Motor neuron (in vitro differentiated cells): Measurements from ENCODE around the gene BTG1. TPM values are rescaled to one million over a fixed set of nuclear protein-coding genes. Genes with fewer than 3 reads are reported as not detected.
"Not testable (repeated sequence)": the region's sequence is repeated elsewhere in the genome, so short reads cannot be mapped to it uniquely, and the experiment has no call there.

Experiments
- ATAC-seq, 8 experiments: fragments of 200-7000 bp; cut with Tn5 transposase; replicated peaks in 6 of 8; 2 replicates each; pipeline ENCODE4 v1.8.0; 2021; ENCODE audit warnings: mild to moderate bottlenecking in 8 of 8, moderate library complexity in 8 of 8
- H3K27ac ChIP-seq, 2 donors: fragments of 250-450 bp; sonication (Bioruptor Pico); 2 replicates each; pipeline ENCODE4 v1.9.0; 2021; ENCODE audit warnings: antibody characterized with exemption in 2 of 2, mild to moderate bottlenecking in 2 of 2, moderate library complexity in 1 of 2
- H3K4me1 ChIP-seq, 2 donors: fragments of 250-450 bp; sonication (Bioruptor Pico); replicated peaks in 1 of 2; 2 replicates each; pipeline ENCODE4 v1.6.1; 2021; ENCODE audit warnings: antibody characterized with exemption in 2 of 2, mild to moderate bottlenecking in 2 of 2, moderate library complexity in 1 of 2
- H3K4me3 ChIP-seq, 5 donors: fragments of 250-450 bp; sonication (Bioruptor Pico); 2 replicates each; pipeline ENCODE4 v1.9.0; 2021; ENCODE audit warnings: antibody characterized with exemption in 5 of 5, mild to moderate bottlenecking in 5 of 5, moderate library complexity in 4 of 5
- WGBS, 10 experiments: fragments of 450-650 bp; shearing (Covaris generic); methylation state at CpG; one replicate each; pipeline ENCODE4 v1.0.0; 2022; 5-methylcytosine and 5-hydroxymethylcytosine counted together
- in situ Hi-C, 9 experiments: fragments of 400-800 bp; cut with MboI; loops; one replicate each; pipeline ENCODE4 v1.15.0; 2021; ENCODE audit warnings: low sequenced_read_pairs in 9 of 9, low pct_unique_long_range_greater_than_20kb in 2 of 9; ENCODE audit not compliant: unreplicated experiment in 9 of 9
- total RNA-seq, 8 experiments: library from RNA; unstranded; fragments of 300-600 nt; gene quantifications; 2 replicates each; pipeline versions ENCODE4 v1.2.3 to v1.2.4, GENCODE V29; 2022

BTG1 gene
- total RNA-seq, 8 experiments from 2014 or later: 33.1 to 161 (median 68.2) TPM

DNA sequence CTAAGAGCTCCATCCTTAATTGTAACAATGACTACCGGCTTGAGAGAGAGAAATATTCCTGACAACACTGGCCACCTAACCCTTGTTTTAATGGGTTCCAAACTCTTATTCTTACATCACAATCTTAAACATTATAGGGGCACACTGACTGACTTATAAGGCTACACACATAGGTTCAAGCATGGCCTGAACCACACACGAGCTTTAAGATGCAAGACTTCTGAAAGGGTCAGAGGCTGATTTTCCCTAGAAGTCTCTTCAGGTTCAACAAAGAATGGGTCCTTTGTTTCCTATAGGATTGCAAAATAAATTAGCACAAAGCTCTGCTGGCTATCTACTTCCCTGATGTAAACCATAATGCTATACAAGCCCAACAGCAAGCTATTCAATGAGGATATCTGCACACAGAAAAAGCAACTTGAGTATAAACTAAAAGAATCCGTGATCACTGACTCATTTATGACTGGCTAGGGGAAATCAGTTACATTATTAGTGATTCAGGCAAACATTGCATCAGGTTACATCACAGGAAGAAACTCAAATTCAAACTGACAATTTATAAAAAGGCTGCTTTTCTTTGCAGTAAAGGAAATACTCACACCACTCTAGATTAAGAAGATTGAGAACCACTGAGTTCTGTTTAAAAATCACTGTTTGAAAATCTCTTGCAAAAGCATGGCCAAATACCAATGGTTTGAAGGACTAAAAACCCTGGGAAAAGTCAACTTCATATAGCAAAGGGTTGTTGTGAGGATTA, 8.5 kb downstream of the BTG1 start:
- H3K27ac ChIP-seq: peak overlapping the region; percentile 86 to 94
- peak in 5 of 8 experiments; percentile 48 to 79 (median 64) for ATAC-seq
- peaks cover 44 to 46% of the 10 kb centered on the region in 2 donors for H3K4me1 ChIP-seq
- in situ Hi-C loops: loop anchor here in 7 of 9 experiments (10.0 to 25.0 kb wide), 5 partner anchors 322 to 750 kb away; no protein-coding TSS in a partner anchor
- 0 to 82% (median 40%) methylated on average over 1 to 3 of the region's 3 CpGs; no CpG with 5 or more reads in 1 of the 10 experiments for WGBS, 10 experiments
- peak overlapping the region; percentile 54 to 79 (median 76) for H3K4me3 ChIP-seq

DNA sequence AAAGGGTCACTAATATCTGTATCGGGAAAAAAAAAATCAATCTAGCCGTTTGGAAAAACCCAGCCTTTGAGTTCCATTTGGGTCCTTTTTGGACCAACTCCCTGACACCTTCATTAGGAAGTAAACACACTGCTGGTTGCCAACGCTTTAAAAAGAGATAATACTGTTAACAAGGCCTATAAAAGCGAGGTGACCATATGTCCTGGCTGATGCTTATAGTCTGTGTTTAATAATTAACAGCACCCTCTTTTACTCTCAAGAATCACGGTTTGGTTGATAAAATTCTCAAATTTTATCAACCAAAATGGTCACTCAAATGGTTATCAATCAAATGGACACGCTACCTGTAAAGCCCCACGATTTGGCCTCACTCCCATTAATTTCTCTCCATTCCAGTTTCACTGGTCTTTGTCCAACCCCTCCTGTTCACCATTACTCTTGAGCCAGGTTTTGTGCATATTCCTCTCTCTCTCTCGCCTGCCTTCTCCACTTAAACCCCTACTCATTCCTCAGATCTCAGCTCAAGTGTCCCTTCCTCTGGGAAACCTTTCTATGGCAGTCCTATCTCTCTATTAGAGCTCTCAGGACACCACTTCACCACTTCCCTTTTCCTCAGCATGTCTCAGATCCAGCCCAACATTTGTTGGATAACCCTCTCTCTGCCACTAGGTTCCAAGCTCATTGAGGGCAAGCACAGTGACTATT, 9.5 kb downstream of the BTG1 start:
- ATAC-seq: peak in 1 of 8 experiments; percentile 15
- Histone ChIP-seq H3K4me3 (peak overlapping the region; percentile 54 to 79 (median 76)), H3K4me1 (peaks cover 53 to 56% of the 10 kb centered on the region in 2 donors), H3K27ac (peak overlapping the region; percentile 86 to 94)
- 18 to 93% (median 81%) methylated on average over 4 to 8 of the region's 8 CpGs; no CpG with 5 or more reads in 1 of the 10 experiments for WGBS, 10 experiments
- in situ Hi-C loops: loop anchor here in 7 of 9 experiments (10.0 to 25.0 kb wide), 5 partner anchors 321 to 749 kb away; no protein-coding TSS in a partner anchor

DNA sequence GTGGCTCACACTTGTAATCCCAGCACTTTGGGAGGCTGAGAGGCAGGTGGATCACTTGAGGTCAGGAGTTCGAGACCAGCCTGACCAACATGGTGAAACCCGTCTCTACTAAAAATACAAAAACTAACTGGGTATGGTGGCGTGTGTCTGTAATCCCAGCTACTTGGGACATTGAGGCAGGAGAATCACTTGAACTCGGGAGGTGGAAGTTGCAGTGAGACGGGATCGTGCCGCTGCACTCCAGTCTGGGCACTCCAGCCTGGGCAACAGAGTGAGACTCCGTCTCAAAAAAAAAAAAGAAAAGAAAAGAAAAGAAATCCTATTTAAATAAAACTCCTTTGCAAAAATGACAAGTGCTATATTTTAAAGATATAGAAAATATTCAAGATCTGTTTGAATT, 10.1 kb downstream of the BTG1 start:
- 60 to 97% (median 81%) methylated on average over 1 to 6 of the region's 8 CpGs; no CpG with 5 or more reads in 2 of the 10 experiments for WGBS, 10 experiments
- Histone ChIP-seq H3K4me1 (peaks cover 60 to 62% of the 10 kb centered on the region in 2 donors), H3K27ac (peak overlapping the region in 1 of 2 donors; percentile 94), H3K4me3 (peak overlapping the region in 4 of 5 donors; percentile 54 to 79 (median 70))
- in situ Hi-C loops: loop anchor here in 7 of 9 experiments (10.0 to 25.0 kb wide), 5 partner anchors 321 to 748 kb away; no protein-coding TSS in a partner anchor
- ATAC-seq: not testable (repeated sequence)

DNA sequence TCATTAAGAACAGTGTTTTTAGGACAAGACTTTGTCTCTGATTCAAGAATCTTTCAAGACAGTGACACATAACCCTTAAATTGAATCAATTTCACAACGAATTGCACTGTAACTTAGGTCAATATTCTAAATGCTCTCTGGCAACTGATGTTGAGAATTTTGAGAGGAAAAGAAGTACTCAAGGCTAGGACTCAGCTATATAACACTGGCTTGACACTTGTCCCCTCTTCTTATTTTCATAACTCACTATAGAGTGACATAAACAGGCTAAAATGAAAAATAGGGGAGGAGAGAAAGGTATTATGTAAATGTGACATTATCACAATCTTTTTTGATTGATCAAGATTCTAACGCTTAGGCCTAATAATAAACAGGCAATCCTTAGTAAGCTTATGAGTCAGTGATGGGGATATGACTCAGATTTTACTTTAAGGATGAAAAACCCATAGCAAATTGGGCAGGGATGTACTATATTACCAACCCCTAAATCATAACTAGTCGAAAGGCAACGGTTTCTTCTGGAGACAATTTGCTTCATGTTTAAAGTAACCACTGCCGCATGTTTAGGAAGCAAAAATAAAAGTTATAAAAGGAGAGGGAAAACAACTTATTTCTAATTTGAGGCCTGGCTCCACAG, 10.9 kb downstream of the BTG1 start:
- peak overlapping the region; percentile 25 to 48 for H3K27ac ChIP-seq
- H3K4me1 ChIP-seq: peaks cover 66 to 70% of the 10 kb centered on the region in 2 donors
- WGBS, 10 experiments: 0 to 54% (median 32%) methylated on average over 2 to 5 of the region's 5 CpGs
- ATAC-seq: peak in 7 of 8 experiments; percentile 5 to 52 (median 45)
- in situ Hi-C loops: loop anchor here in 7 of 9 experiments (10.0 to 25.0 kb wide), 5 partner anchors 320 to 747 kb away; no protein-coding TSS in a partner anchor
- peak overlapping the region; percentile 1 to 79 (median 8) for H3K4me3 ChIP-seq

DNA sequence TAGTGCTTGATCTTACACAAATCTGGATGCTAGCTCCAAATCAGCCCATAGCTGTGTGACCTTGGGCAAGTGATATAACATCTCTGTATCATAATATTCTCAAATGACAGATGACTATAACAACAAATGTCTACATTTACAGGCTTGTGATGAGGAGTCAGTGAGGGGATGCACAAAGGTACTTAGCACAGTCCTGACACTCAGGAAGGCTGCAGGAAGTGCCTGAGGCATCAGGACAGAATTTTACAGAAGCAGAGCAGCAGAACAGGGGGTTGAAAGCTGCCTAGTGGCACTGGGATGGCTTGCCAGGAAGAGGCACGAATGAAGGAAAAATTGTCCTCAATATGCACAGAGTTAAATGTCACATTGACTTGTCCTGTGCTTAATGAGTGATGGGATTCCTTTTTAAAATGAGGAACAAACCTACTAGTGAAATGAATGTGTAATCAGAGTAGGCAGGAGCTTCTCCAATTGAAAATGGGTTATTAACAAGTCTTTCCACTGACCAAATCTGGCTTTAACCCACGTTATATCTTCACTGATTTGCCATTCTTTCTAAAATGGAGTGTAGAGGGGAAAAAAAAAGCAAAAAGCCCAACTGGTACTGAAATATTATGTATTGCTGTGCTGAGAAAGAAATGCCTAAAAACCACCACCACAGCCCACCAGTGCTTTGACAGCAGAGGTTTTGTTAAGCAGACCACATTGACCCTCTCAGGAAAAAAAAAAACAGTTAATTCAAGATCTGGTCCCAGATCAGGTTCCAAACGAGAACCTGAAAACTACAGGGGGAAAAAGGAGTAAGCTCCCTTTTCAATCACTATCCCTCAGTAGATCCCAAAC, 11.6 kb downstream of the BTG1 start:
- in situ Hi-C loops: loop anchor here in 7 of 9 experiments (10.0 to 25.0 kb wide), 5 partner anchors 319 to 747 kb away; no protein-coding TSS in a partner anchor
- WGBS, 10 experiments: 25 to 76% (median 41%) methylated on average over 1 to 3 of the region's 3 CpGs
- Histone ChIP-seq H3K4me1 (peaks cover 66 to 71% of the 10 kb centered on the region in 2 donors), H3K4me3 (peak overlapping the region; percentile 1 to 79 (median 8)), H3K27ac (peak overlapping the region; percentile 25 to 48)
- ATAC-seq: peak in 3 of 8 experiments; percentile 10 to 28 (median 13)

DNA sequence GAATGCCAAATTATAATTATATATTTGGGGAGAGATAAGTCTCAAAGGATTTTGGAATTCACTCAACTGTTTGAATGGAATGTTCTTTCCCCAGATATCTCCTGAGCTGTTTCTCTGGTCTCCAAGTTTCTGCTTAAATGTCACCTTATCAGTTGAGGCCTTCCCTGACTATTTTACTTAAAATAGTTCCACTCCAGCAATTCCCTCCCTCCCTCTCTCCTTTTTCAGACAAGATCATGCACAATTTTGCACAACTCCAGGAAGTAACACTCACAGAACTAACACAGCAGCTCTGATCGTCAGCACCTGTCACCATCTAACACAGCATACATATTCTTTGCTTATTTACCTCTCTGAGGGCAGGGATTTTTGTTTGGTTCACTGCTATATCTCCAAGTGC, 12.5 kb downstream of the BTG1 start:
- ATAC-seq: peak in 1 of 8 experiments; percentile 10
- peaks cover 66 to 71% of the 10 kb centered on the region in 2 donors for H3K4me1 ChIP-seq
- peak overlapping the region in 1 of 2 donors; percentile 5 for H3K27ac ChIP-seq
- WGBS, 10 experiments: no CpG with 5 or more reads among the region's 1 CpG
- in situ Hi-C loops: loop anchor here in 7 of 9 experiments (10.0 to 25.0 kb wide), 5 partner anchors 318 to 746 kb away; no protein-coding TSS in a partner anchor
- no peak overlapping the region for H3K4me3 ChIP-seq

DNA sequence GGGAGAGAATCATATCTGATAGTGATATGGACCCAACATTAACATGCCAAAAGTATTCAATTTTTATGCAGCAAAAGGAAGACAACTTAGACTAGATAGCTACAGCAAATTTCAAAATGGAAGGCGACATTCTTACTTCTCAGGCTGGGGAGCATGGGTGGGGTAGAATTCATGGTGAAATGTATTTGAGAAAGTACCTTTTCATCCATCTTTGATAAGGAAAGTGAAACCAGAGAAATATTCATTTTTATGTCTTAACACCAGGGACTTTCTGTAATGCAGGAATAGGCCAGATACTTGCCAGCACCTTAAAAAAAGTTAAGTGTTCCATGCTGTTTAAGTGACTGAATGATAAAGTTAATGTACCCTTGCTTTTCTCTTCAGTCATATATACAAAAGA, 13.4 kb downstream of the BTG1 start:
- H3K27ac ChIP-seq: no peak overlapping the region
- ATAC-seq: no peak
- in situ Hi-C loops: loop anchor here in 7 of 9 experiments (10.0 to 25.0 kb wide), 5 partner anchors 317 to 745 kb away; no protein-coding TSS in a partner anchor
- no peak overlapping the region for H3K4me3 ChIP-seq
- 80 to 100% (median 100%) methylated on average over 1 of the region's 1 CpG; no CpG with 5 or more reads in 1 of the 10 experiments for WGBS, 10 experiments
- peaks cover 66 to 71% of the 10 kb centered on the region in 2 donors for H3K4me1 ChIP-seq

DNA sequence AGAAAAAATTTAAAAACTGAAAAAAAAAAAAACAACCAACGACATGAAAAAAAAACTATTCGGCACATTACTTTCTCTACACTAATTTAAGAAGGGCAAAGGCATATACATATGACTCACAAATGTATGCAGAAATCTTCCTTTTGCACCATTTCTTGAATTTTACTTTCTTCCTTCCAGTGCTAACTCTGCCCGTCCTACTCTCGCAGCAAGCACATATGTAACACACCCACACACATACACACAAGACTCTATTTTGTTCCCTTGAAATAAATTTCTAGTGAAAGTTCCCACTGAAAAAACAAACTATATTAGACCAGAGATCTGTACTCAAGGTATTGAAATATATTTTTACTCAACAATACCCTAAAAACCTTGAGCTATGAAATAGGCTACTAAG, 14.6 kb downstream of the BTG1 start:
- 0 to 100% (median 82%) methylated on average over 1 to 4 of the region's 4 CpGs for WGBS, 10 experiments
- no peak overlapping the region for H3K4me3 ChIP-seq
- peak in 3 of 8 experiments; percentile 11 to 73 (median 20) for ATAC-seq
- H3K4me1 ChIP-seq: peaks cover 60 to 64% of the 10 kb centered on the region in 2 donors
- in situ Hi-C loops: loop anchor here in 7 of 9 experiments (10.0 to 25.0 kb wide), 5 partner anchors 316 to 744 kb away; no protein-coding TSS in a partner anchor
- H3K27ac ChIP-seq: no peak overlapping the region

DNA sequence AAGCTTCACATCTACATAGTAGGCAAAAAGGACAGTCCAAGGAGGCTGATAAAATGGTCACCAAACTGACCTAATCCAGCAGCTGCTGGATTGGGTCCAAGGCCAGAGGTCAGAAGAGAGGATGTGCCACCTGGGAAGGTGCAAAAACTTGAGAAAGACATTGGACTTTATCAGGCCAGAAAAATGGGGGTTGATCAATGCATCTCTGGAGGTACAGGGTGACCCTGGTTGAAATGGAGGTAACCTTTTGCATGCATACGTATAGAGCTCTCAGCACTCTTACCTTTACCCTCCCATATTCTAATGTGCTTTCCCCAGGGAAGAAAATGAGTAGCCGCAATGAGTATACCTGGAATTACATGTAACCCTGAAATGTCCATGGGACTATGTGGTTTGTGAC, 16.0 kb downstream of the BTG1 start:
- Histone ChIP-seq H3K27ac (no peak overlapping the region), H3K4me3 (no peak overlapping the region), H3K4me1 (peaks cover 47 to 53% of the 10 kb centered on the region in 2 donors)
- in situ Hi-C loops: loop anchor here in 7 of 9 experiments (10.0 to 25.0 kb wide), 5 partner anchors 315 to 742 kb away; no protein-coding TSS in a partner anchor
- ATAC-seq: no peak
- WGBS, 10 experiments: 80 to 100% (median 86%) methylated on average over 1 to 2 of the region's 2 CpGs; no CpG with 5 or more reads in 3 of the 10 experiments

DNA sequence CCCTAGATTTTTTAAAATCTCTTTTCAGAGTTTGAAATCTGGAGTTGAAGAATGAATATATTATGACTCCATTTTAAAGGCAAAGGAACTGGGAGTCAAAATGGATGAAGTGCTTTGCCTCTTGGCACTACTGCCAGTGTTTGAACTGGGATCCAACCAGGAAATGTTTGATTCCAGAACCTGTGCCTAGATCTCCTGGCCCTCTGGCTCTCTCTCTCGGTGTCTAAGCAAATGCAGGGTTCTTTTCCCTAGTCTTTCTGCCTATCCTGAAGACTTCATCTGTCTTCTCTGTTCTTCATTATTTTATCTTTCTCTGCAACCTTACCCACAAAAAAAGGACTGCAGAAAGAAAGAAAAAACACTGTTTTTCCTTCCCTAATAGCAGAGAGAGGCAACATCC, 17.0 kb downstream of the BTG1 start:
- Histone ChIP-seq H3K4me1 (peaks cover 37 to 43% of the 10 kb centered on the region in 2 donors), H3K4me3 (no peak overlapping the region), H3K27ac (no peak overlapping the region)
- in situ Hi-C loops: loop anchor here in 7 of 9 experiments (25.0 kb wide), 4 partner anchors 316 to 741 kb away; no protein-coding TSS in a partner anchor
- 67 to 100% (median 88%) methylated on average over 1 of the region's 1 CpG; no CpG with 5 or more reads in 1 of the 10 experiments for WGBS, 10 experiments
- ATAC-seq: no peak

DNA sequence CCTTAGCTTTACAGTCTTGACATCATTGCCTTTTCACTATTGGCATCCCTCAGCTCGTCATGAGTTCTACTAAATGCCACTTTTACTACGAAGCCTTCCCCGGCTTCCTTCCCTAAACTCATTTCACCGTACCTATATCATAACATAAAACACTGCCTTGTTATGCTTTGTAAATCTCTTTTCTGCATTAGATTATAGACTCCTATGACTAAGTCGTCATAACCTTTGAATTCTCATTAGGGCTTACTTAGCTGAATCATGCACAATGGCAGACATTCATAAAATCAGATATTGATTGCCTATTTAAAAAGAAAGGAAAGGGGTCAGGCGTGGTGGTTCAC, 21.0 kb downstream of the BTG1 start:
- in situ Hi-C loops: loop anchor here in 7 of 9 experiments (25.0 kb wide), 4 partner anchors 312 to 737 kb away; no protein-coding TSS in a partner anchor
- WGBS, 10 experiments: 60 to 98% (median 87%) methylated on average over 4 to 6 of the region's 6 CpGs; no CpG with 5 or more reads in 1 of the 10 experiments
- H3K27ac ChIP-seq: no peak overlapping the region
- H3K4me3 ChIP-seq: no peak overlapping the region
- peak in 1 of 8 experiments; percentile 39 for ATAC-seq
- peaks cover 0 to 6% of the 10 kb centered on the region in 2 donors for H3K4me1 ChIP-seq
